ENCODE data around the gene WDR18. TPM values are rescaled to one million over a fixed set of nuclear protein-coding genes. Genes with fewer than 3 reads are reported as not detected.

WDR18 gene
- total RNA-seq, 1 experiment from 2014 or later = 44.0 TPM

DNA sequence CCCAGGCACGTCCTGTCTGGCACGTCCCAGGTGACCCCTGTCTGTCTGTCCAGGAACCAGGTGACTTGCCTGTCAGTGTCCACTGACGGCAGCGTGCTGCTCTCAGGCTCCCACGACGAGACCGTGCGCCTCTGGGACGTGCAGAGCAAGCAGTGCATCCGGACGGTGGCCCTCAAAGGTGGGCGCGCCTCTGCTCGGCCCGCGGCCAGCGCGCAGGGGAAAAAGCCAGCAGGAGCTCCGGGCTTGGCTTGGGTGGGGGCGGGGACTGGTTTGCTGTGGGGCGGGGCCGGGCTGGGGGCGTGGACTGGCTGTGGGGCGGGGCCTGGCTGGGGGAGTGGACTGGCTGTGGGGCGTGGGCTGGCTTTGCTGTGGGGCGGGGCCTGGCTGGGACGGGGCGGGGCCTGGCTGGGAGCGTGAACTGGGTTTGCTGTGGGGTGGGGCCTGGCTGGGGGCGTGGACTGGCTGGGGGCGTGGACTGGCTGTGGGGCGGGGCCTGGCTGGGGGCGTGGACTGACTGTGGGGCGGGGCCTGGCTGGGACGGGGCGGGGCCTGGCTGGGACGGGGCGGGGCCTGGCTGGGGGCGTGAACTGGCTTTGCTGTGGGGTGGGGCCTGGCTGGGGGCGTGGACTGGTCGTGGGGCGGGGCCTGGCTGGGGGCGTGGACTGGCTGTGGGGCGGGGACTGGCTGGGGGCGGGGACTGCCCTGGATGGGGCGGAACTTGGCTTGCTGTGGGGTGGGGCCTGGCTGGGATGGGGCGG is 7.2 kb downstream of the WDR18 start:
- Histone ChIP-seq H3K4me1 (ENCODE audit: control insufficient read depth, insufficient read depth, low read length) (peaks cover 8% of the 10 kb centered on the region), H3K4me3 (ENCODE audit: low read depth in 2 of 2, low read length in 2 of 2) (no peak overlapping the region), H3K9me3 (ENCODE audit: control insufficient read depth, insufficient read depth, low read depth, low read length) (no peaks in the 10 kb centered on the region), H3K27ac (ENCODE audit: low read length) (no peak overlapping the region), H3K27me3 (ENCODE audit: control insufficient read depth, insufficient read depth, low read length) (no peaks in the 10 kb centered on the region), H3K36me3 (ENCODE audit: control insufficient read depth, insufficient read depth, low read length) (no peaks in the 10 kb centered on the region)
- DNase-seq (ENCODE audit: low read depth, low spot score) (no peak), ATAC-seq (no peak)
- BruUV-seq (replicated peaks) = no TSS peak
- in situ Hi-C loops (cut with HindIII; ENCODE audit: low pct_unique_long_range_greater_than_20kb, low sequenced_read_pairs) (no loop called here), intact Hi-C loops (cut with micrococcal nuclease; ENCODE audit: unreplicated experiment) (no loop called here)
- TF ChIP-seq TCF7L2 (IDR thresholded peaks at IDR 0.05; ENCODE audit: low read depth, low read length) (no peak), REST (IDR thresholded peaks at IDR 0.05; ENCODE audit: insufficient read depth in 1 of 2, low read depth in 2 of 2, low read length in 1 of 2) (no peak), POLR2AphosphoS5 (IDR thresholded peaks at IDR 0.05; ENCODE audit: low read depth, low read length) (no peak), SIN3A (IDR thresholded peaks at IDR 0.05; ENCODE audit: borderline replicate concordance, insufficient read depth, low read depth, low read length) (no peak)
- TF ChIP-seq, protein P1, sequence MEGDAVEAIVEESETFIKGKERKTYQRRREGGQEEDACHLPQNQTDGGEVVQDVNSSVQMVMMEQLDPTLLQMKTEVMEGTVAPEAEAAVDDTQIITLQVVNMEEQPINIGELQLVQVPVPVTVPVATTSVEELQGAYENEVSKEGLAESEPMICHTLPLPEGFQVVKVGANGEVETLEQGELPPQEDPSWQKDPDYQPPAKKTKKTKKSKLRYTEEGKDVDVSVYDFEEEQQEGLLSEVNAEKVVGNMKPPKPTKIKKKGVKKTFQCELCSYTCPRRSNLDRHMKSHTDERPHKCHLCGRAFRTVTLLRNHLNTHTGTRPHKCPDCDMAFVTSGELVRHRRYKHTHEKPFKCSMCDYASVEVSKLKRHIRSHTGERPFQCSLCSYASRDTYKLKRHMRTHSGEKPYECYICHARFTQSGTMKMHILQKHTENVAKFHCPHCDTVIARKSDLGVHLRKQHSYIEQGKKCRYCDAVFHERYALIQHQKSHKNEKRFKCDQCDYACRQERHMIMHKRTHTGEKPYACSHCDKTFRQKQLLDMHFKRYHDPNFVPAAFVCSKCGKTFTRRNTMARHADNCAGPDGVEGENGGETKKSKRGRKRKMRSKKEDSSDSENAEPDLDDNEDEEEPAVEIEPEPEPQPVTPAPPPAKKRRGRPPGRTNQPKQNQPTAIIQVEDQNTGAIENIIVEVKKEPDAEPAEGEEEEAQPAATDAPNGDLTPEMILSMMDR (IDR thresholded peaks at IDR 0.05) = no peak
- POLR2A ChIA-PET = interaction anchor here (0.6 kb wide), 1 partner anchor 88 kb away, joined by 8 read pairs; no protein-coding TSS in a partner anchor
- CTCF ChIA-PET = no interaction called here

DNA sequence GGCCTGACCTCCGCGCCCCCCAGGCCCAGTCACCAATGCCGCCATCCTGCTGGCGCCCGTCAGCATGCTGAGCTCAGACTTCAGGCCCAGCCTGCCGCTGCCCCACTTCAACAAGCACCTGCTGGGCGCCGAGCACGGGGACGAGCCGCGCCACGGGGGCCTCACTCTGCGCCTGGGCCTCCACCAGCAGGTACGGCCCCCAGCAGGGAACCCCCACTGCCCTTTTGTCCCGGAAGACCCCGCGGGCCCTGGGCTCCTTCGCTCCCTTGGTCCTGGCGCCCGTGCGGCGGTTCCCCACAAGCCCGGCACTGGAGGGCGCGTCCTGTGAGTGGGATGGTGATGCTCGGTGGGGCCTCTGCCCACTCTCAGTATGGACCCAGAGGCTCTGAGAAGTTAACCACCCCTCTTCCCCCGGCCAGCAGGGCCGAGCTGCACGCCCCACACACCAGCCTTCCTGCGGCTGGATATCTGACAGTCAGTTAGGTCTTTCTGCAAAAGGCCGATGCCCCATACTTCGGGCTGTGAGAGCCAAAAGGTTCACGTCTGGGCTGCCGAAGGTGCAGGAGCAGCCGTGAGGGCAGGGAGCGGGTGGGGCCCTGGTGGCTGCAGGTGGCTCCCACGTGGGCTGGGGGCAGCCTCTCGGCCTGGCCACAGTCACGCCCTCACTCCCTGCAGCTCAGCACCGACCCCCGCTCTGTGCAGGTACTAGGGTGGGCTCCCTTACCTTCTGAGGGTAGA is 8.0 kb downstream of the WDR18 start:
- DNase-seq (ENCODE audit: low read depth, low spot score) (no peak), ATAC-seq (no peak)
- Histone ChIP-seq H3K27ac (ENCODE audit: low read length) (no peak overlapping the region), H3K4me1 (ENCODE audit: control insufficient read depth, insufficient read depth, low read length) (peaks cover 8% of the 10 kb centered on the region), H3K9me3 (ENCODE audit: control insufficient read depth, insufficient read depth, low read depth, low read length) (no peaks in the 10 kb centered on the region), H3K4me3 (ENCODE audit: low read depth in 2 of 2, low read length in 2 of 2) (no peak overlapping the region), H3K36me3 (ENCODE audit: control insufficient read depth, insufficient read depth, low read length) (no peaks in the 10 kb centered on the region), H3K27me3 (ENCODE audit: control insufficient read depth, insufficient read depth, low read length) (no peaks in the 10 kb centered on the region)
- BruUV-seq (replicated peaks) = no TSS peak
- in situ Hi-C loops (cut with HindIII; ENCODE audit: low pct_unique_long_range_greater_than_20kb, low sequenced_read_pairs) = no loop called here
- intact Hi-C loops (cut with micrococcal nuclease; ENCODE audit: unreplicated experiment) = no loop called here
- ChIA-PET CTCF (no interaction called here), POLR2A (no interaction called here)
- TF ChIP-seq REST (IDR thresholded peaks at IDR 0.05; ENCODE audit: insufficient read depth in 1 of 2, low read depth in 2 of 2, low read length in 1 of 2) (no peak), POLR2AphosphoS5 (IDR thresholded peaks at IDR 0.05; ENCODE audit: low read depth, low read length) (no peak), SIN3A (IDR thresholded peaks at IDR 0.05; ENCODE audit: borderline replicate concordance, insufficient read depth, low read depth, low read length) (no peak), TCF7L2 (IDR thresholded peaks at IDR 0.05; ENCODE audit: low read depth, low read length) (no peak)
- TF ChIP-seq, protein P1 (IDR thresholded peaks at IDR 0.05) = no peak
